Left lobe of liver (tissue), 2 donors: ENCODE results near the gene RELL1. TPM values are rescaled to one million over a fixed set of nuclear protein-coding genes. Genes with fewer than 3 reads are reported as not detected.

Experiments
- ATAC-seq: fragments of 200-7000 bp; cut with Tn5 transposase; one replicate; pipeline ENCODE4 v1.9.1; 2020; ENCODE audit warnings: mild to moderate bottlenecking, moderate library complexity
- DNase-seq: peaks from one replicate; pipeline ENCODE4 v3.0.0-alpha.2; 2020; ENCODE audit warnings: low spot score
- total RNA-seq: library from RNA; stranded (reverse); gene quantifications from one replicate; pipeline ENCODE4 v1.2.1, GENCODE V29; 2021
- donor health status: DM: no; HTN: no; CAD: no; lungs with moderate emphysema.
- donor health status: DM: no; HTN: yes; CAD: no.

Gene RELL1
- total RNA-seq, 1 donor from 2014 or later = 3.9 TPM

GRCh38 chr4:37641886-37642849 is 44.0 kb downstream of the RELL1 start:
- ATAC-seq = peak; percentile 59
- DNase-seq = no peak

- DNase-seq = no peak
- ATAC-seq = no peak
Observed at GRCh38 chr4:37641352-37641751, 44.8 kb downstream of the RELL1 start.

- DNase-seq (no peak), ATAC-seq (peak; percentile 55)
Observed at GRCh38 chr4:37639551-37640285, 46.5 kb downstream of the RELL1 start.

- no peak for ATAC-seq
Observed at GRCh38 chr4:37635155-37635554, 51.0 kb downstream of the RELL1 start.

GRCh38 chr4:37634180-37634579 is 52.0 kb downstream of the RELL1 start:
- DNase-seq = no peak
- no peak for ATAC-seq

More at GRCh38 chr4:37635155-37635554, 51.0 kb downstream of the RELL1 start:
- no peak for DNase-seq

GRCh38 chr4:37632836-37633235 is 53.3 kb downstream of the RELL1 start:
- no peak for DNase-seq
- no peak for ATAC-seq

- DNase-seq (no peak), ATAC-seq (no peak)
Observed at GRCh38 chr4:37631551-37631950, 54.6 kb downstream of the RELL1 start.

GRCh38 chr4:37629713-37630112 is 56.5 kb downstream of the RELL1 start:
- no peak for ATAC-seq

GRCh38 chr4:37628977-37629609 is 57.1 kb downstream of the RELL1 start:
- ATAC-seq (peak; percentile 95), DNase-seq (peak; percentile 77)

More at GRCh38 chr4:37629713-37630112, 56.5 kb downstream of the RELL1 start:
- no peak for DNase-seq

- no peak for DNase-seq
- peak; percentile 47 for ATAC-seq
Observed at GRCh38 chr4:37627263-37627662, 58.9 kb downstream of the RELL1 start.

GRCh38 chr4:37625499-37625898 is 60.7 kb downstream of the RELL1 start:
- DNase-seq (no peak), ATAC-seq (no peak)

- no peak for ATAC-seq
- DNase-seq = no peak
Observed at GRCh38 chr4:37623940-37624339, 62.2 kb downstream of the RELL1 start.

- DNase-seq = no peak
- ATAC-seq = peak; percentile 58
Observed at GRCh38 chr4:37623125-37623524, 63.1 kb downstream of the RELL1 start.

GRCh38 chr4:37620176-37620575 is 66.0 kb downstream of the RELL1 start:
- DNase-seq (no peak), ATAC-seq (no peak)

GRCh38 chr4:37615720-37616063 is 70.5 kb downstream of the RELL1 start:
- ATAC-seq (no peak), DNase-seq (no peak)

- ATAC-seq = no peak
Observed at GRCh38 chr4:37615059-37615719, 71.0 kb downstream of the RELL1 start.

GRCh38 chr4:37612811-37613210 is 73.4 kb downstream of the RELL1 start:
- ATAC-seq (no peak), DNase-seq (no peak)

More at GRCh38 chr4:37615059-37615719, 71.0 kb downstream of the RELL1 start:
- no peak for DNase-seq

GRCh38 chr4:37609626-37610025 is 76.5 kb downstream of the RELL1 start:
- DNase-seq (no peak), ATAC-seq (no peak)

- ATAC-seq = no peak
- no peak for DNase-seq
Observed at GRCh38 chr4:37607018-37607417, 79.2 kb downstream of the RELL1 start.

- DNase-seq (no peak), ATAC-seq (no peak)
Observed at GRCh38 chr4:37605843-37606565, 80.2 kb downstream of the RELL1 start.
